Kasumi-1 (cell line): ENCODE data around the gene MAP7D3.
A peak's percentile ranks its signal among the peaks of the same experiment; 100 is the strongest.
"Not testable (repeated sequence)": the region's sequence is repeated elsewhere in the genome, so short reads cannot be mapped to it uniquely, and the experiment has no call there.

Experiments
- DNase-seq, 2 experiments: peaks; one replicate each; lab custom pipeline; 2025; lab: John Stamatoyannopoulos, UW

The MAP7D3 gene

DNA sequence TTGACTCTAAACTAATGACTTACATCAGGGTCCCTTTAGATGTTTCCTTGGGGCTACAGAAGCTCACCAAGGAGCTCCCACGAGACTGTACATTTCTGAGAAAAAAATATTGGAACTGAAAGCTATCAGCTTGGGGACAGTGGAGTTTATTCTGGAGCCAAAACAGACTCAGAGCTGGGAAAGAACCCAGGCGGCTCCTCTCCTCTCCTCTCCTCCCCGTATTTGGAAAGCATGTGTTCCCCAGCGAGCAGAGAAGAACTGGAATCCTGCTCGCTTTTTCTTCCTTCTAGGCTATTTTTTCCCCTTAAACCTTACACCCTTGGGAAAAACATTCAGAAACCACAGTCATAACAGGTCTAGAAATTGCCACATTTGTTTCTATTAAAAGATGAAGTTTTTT lies 4.3 kb upstream of the MAP7D3 start:
- no peak for DNase-seq

DNA sequence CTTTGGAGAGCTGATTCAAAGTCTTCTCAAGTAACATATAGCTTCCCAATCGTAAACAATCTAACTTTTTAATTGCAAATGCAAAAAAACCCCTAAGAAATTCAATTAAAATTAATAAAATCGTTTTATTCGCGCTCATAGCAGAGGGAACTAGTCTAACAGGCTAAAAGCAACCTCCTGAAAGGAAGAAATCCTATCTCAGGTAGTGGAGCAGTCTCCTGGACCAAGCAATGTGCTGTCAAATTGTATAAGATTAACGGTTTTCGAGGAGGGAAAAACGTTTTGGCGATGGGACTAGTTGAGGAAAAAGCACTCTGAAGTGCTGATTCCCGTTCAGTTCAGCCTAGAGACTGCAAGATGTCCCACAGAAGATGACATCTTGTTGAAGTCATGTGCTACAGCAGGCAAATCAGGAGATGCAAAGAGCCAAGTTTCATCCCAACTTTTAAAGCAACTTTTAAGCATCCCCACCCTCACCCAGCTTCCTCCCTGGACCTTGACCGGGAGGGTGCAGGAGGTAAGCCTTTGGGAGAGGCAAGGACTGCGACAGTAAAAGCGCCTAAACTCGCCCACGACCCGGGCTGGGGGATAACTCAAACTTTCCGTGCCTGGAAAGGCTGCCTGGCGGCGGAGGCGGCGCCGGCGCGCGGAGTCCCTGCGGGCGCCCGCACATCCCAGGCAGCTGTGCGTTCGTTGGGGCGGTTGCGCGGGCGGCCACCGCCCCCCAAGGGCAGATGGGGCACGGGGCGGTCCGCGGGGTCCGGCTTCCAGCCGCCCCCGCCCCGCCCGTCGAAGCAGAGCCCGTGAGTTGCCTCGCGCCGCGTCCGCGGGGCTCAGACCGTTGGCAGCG lies 784 bp downstream of the MAP7D3 start:
- no peak for DNase-seq

DNA sequence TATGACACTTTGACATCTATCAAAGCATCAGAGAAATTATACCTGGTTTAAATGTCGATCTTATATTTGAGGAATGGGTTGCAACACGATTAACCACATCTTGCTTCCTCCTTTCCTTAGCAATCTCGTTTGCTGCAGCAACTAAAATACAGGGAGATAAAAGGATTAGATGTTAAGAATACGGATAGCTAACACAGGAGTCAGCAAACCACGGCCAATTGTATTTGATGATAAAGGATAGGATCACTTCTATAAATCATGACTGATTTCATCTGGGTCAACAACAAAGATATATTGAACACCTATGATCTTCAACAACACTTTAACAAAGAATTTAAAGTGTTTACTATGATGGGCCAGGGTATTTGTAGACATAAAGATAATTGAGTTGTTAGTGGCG lies 5.0 kb downstream of the MAP7D3 start:
- no peak for DNase-seq

DNA sequence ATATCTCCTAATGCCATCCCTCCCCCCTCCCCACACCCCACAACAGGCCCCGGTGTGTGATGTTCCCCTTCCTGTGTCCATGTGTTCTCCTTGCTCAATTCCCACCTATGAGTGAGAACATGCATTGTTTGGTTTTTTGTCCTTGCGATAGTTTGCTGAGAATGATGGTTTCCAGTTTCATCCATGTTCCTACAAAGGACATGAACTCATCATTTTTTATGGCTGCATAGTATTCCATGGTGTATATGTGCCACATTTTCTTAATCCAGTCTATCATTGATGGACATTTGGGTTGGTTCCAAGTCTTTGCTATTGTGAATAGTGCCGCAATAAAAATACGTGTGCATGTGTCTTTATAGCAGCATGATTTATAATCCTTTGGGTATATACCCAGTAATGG lies 13.4 kb downstream of the MAP7D3 start:
- DNase-seq = not testable (repeated sequence)

DNA sequence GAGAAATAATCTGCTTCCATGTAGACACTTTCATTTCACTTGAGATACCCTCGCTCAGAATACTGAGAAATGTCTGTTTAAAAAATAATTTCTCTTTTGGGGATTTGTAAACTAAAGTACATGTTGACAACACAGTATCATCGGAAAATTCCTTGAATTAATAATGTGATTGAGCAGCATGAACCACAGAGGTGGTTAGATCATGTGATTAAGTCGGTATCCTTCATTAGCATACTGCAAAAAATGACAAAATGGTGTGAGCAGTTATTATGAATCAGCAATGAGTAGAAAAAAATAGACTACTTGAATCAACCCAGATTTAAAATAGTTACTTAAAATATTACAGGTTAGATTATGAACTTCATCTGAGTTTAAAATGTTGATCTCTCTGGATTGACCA lies 14.1 kb downstream of the MAP7D3 start:
- DNase-seq = no peak

DNA sequence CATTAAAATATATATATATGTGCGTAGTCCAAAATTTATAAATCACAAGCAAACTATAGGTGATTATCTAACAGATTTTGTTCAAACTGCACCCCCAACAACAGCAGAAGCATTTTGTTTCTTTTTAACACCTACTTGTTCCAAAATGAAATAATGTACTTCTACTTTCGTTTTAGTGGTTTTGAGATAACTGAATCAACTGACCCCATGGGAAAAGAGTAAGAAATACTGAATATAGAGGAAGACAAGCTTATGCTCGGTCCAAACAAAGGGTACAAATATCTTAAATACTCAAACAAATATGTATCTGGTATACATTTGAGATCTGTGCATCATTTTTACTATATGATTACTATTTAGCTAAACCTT lies 22.4 kb downstream of the MAP7D3 start:
- DNase-seq = no peak

DNA sequence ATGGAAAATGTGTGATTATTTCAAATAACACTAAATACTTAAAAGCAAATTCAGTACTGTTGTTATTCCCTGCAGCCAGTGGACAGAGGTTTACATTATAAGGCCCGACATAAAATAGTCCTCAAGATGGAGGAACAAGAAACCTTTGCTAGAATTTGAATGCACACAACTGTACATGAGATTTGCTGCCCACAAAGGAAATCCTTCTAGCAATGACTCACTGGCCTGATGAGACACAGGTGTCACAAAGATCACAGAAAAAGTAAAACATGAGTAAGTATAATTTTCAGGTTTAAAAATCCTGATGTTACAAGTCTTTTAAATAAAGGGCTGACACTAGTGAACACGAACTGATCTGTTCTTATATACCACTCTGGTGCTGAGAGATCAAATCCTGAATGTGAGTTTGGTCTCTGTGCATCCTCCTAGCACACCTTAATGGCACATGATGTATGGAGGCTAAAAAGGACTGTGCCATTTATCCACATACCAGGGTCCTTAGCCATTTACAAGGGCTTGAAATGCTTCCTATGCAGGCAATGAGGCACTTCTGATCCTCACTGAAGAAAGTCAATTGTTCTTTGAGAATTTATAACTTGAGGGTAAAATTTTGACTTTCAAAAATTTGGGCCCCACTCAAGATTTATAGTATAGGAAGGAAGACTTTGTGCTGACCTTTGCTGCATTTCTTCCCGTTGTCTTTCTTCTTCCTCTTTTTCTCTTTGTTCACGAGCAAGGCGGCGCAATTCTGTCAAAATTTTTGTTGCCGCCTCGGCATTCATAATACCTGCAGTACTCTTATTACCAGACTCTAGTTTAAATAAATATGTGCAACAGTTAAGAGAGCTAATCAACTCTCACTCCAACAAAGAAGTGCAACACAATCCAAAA lies 23.0 kb downstream of the MAP7D3 start:
- no peak for DNase-seq

DNA sequence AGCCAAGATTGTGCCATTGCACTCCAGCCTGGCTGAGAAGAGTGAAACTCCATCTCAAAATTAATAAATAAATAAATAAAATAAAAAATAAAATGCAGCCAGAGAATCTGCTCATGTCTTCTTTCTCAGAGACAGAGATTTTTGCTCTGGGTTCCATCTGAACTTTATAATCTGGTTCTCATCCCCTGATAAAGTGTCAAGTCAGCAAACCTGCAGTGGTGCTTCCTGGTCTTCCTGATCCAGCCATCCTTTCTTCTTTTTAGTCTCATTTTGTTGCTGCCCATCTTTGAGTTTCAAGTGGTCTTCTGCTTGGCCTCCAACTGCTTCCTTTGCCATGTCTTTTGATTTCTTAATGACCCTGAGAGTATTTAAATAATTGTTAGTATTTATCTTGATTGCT lies 24.1 kb downstream of the MAP7D3 start:
- DNase-seq = no peak

DNA sequence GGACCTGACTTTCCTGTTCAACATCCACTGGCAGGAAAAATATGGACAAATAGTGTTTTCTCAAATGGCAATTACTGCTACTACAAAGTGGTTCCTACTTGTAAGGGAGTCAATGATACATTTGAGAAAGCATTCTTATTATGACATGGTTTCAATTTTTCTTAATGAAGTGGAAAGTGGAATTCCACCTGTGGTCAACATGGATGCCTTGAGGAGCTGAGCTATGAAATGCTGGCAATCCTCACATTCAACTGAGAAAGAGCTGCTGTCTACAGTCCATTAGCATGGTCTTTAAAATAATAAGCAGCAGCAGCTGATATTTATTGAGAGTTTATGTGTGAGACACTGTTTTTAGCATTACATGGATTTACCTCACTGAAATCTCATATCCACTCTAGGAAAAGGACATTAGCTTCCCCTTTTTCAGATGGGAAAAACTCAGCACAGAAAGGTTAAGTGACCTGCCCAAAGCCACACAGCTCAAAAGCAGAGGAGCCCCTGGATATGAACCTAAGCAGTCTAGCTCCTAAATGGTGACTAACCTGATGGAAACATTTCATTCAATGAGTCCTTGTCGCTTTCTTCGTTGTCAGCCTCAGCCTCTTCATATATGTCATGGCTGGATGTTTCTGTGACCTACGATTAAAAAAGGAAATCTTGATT lies 29.2 kb downstream of the MAP7D3 start:
- DNase-seq = no peak

DNA sequence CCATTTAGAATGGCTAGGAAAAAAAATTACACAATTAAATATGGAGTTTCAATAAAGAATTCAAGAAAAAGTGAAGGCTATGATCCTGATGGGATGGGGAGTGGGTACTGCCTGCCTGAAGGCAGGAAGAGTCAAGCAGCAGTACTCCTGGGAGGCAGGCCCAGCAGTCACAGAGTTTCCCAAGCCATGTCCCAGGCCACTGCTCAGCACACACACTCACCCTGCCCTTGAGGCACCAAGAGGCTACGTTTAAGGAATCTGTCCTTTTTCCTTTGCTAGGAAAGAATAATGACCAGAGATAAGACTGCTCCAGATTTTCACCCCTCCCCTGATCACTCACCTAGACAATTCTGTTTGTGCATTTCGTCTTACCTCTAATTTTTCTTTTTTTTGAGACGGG lies 30.2 kb downstream of the MAP7D3 start:
- no peak for DNase-seq

DNA sequence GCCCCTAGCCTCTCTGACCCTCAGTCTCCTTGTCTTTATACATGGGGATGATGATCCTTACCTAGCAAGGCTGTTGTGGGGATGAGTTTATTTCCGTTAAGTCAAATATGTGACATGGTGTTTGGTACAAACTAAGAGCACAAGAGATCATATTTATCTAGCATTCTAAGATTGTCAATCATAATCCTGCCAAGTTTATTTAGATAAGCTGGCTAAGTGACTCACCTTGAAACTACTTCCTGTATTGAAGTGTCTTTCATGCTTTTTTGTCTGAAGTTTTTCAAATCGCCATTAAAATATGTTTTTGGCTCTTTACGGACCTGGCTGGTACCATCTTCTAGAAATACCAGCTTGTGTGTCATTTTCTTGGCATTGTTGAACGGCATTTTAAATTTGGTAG lies 30.7 kb downstream of the MAP7D3 start:
- DNase-seq = no peak

DNA sequence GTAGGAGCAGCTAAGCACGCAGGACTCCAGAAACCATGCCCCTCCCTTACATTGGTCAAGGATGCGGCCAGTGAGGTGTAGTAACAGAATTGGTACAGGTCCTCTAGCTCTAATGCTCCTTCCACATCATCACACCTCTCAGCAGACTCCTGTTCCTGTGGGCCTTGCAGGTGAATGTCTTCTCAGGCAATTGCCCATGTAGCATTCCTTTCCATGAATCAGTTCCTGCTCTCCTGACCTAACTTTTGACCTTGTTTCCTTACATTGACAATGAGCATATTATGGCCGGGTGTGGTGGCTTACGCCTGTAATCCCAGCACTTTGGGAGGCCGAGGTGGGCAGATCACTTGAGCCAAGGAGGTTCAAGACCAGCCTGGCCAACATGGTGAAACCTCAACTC lies 31.3 kb downstream of the MAP7D3 start:
- DNase-seq = no peak

DNA sequence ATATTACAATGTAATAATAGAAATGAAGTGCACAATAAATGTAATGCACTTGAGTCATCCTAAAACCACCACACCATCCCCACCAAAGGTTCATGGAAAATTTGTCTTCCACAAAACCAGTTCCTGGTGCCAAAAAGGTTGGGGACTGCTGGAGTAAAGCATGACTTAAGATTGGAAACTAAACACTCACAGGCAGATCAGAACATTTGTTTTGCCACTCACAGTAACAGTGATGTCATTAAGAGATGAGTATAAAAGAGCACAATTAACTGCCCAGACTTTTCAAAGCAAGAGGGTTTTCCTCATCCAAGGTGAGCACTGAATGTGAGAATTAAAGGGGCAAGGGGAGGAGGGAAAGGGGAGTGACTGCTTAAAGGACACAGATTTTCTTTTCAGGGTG lies 35.6 kb downstream of the MAP7D3 start:
- DNase-seq = no peak

DNA sequence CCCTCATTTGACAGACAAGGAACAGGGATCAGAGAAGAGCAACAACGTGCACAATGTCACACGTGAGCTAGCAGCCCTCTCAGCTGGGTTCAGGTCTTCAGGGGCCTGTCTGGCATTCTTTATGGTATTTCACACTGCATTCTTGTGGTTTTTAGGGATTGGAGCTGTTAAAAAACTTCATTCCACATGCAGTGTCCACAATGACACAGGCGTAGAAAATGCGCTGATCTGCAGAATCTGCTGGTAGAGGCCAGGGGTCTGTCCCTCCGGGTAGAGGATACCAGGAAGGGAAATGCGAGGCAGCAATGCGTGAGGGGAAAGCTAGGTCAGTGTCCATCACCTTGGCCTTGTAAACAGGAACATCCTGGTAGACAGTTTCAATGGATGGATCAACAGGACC lies 36.6 kb downstream of the MAP7D3 start:
- no peak for DNase-seq

DNA sequence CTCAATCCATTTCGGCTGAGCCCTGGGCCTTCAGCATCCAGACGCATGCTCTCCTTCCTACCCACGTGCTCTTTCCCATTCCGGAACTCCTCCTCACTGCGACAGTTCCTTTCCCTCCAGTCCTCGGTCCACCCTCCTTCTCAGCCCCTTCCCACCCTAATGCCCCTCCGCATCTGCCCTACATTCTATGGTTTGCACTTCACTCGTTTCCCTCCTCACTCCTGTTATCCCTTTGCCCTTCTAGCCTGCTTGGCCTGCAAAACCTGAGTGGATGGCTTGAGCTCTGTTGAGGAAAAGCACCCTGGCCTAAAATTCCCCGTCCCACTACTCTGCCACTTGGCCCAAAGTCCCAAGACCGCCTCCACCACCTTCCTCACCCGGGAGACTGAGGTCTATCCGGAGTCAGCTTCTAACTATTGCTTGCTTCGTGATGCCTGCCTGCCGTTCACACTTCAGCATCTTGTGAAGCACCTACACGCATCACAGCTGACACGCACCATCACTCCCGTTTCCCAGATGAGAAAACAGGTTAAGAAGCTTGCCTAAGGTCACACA lies 38.6 kb downstream of the MAP7D3 start:
- no peak for DNase-seq

DNA sequence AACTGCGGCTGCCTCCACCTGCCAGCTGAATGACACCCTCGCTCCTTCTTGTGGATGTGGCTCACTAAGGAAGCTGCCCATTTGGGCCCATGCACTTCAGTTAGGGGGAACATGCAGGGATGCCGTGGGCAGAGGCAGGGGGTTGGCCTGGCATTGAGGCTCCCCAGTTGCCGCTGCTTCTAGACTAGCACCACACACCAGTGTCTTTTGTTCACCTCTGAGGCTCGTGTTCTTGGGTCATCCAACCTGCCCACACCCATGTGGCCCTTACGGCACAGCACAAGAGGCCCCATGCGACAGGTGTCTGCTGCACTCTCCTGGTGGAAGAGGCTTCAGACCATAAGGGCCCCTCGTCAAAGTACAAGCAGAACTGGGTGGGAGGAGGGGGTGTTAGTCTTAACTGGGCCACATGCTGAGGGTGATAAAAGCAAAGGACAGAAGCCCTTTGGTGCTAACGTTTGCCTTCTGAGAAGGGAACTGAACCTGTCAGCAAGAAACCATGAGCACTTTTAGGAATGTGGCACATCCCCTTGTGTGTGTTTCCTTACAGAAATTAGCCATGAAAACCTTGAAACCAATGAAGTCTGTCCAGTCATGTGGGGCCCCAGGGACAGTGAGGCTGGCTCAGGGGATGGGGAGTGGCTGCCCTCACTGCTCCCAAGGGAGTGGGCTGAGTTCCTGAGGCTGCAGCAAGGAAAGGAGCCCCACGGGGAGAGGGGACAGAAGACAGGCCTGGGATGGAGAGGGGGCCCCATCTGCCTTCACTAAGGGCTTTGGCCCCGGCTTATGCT lies 39.2 kb downstream of the MAP7D3 start:
- no peak for DNase-seq

DNA sequence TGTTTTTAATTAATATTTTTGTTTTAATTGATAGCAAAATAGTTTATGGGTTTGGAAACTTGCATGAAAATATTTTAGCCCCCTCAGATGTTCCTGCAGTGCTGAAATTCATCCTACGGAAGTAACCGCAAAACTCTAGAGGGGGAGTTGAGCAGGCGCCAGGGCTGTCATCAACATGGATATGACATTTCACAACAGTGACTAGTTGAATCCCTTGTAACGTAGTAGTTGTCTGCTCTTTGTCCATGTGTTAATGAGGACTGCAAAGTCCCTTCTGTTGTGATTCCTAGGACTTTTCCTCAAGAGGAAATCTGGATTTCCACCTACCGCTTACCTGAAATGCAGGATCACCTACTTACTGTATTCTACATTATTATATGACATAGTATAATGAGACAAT lies 40.4 kb downstream of the MAP7D3 start:
- DNase-seq = peak; percentile 68 to 72

DNA sequence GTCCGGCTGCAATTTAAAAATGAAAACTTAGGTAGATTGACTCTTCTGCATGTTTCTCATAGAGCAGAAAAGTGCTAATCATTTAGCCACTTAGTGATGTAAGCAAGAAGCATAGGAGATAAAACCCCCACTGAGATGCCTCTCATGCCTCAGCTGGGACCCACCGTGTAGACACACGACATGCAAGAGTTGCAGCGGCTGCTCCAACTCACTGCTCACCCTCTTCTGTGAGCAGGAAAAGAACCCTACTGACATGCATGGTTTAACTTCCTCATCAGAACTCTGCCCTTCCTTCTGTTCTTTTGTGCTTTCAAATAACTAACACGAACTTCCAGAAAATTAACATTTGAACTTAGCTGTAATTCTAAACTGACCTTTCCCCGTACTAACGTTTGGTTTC lies 41.0 kb downstream of the MAP7D3 start:
- peak; percentile 44 to 51 for DNase-seq

DNA sequence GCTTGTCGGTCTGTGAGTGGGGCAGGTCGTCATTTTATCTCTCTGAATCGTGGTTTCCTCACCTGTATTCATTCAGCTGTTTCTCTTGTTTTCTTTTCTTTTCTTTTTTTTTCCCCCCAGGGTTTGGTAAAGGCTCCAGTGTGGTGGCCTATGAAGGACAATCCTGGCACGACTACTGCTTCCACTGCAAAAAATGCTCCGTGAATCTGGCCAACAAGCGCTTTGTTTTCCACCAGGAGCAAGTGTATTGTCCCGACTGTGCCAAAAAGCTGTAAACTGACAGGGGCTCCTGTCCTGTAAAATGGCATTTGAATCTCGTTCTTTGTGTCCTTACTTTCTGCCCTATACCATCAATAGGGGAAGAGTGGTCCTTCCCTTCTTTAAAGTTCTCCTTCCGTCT lies 41.4 kb downstream of the MAP7D3 start:
- no peak for DNase-seq

DNA sequence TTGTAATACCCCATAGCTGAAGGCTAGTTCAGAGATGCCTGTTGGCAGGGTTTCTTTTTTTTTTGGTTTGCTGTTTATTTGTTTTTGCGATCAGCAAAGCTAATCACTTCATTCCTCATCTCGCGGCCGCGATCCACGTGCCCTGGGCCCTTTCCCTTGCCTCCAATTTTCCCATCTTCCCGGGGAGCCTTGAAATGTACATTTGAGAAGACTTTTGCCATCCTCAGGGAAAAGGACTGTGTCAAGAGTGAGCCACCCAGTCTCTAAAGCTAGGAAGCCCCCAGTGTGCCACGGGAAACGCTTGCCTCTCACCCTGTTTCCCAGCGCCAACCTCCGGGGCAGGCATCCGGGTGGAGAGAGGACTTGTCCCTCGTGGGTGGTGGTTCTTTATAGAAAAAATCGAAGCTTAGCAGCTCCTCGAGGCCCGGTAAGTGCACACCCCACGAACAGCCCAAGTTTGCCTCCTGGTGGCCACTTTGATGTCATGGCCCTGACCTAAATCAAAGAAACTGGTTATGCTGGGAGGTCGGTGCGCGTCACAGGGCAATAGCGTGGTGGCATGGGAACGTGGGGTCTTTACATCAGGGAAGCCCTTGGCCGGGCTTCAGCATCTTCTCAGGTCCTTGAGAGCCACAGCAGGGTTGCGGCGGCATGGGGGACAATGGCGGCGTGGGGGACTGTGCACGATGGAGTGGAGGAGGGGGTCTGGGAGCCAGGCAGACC lies 42.0 kb downstream of the MAP7D3 start:
- peak in 1 of 2 experiments; percentile 0 for DNase-seq

DNA sequence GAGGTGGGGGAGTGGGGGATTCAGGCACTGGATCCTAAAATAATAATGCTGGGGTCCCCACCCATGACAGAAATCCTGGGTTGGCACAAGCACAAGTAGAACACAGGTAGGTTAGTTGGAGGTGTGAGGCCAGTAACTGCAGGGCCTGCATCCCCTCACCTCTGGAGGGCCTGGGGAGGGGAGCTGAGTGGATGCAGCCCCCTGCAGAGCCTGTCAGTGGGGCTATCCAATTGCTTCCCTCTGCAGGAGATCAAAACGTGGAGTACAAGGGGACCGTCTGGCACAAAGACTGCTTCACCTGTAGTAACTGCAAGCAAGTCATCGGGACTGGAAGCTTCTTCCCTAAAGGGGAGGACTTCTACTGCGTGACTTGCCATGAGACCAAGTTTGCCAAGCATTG lies 43.7 kb downstream of the MAP7D3 start:
- no peak for DNase-seq
